Neuronal stem cell (in vitro differentiated cells): ENCODE data around the gene LTA4H.
A peak's percentile ranks its signal among the peaks of the same experiment; 100 is the strongest.

Experiments used
- DNase-seq: peaks from one replicate; pipeline ENCODE4 v3.0.0-alpha.2; 2013; ENCODE audit warnings: low spot score
- H2AFZ ChIP-seq: one replicate; pipeline ENCODE4 v1.6.1; 2013; ENCODE audit warnings: mild to moderate bottlenecking, low read length, inconsistent platforms
- H2AK5ac ChIP-seq: 2 replicates; pipeline ENCODE4 v1.6.1; 2013; ENCODE audit warnings: low read depth, mild to moderate bottlenecking, inconsistent platforms, low read length, moderate library complexity, mixed read lengths
- H2BK120ac ChIP-seq: 2 replicates; pipeline ENCODE4 v1.6.1; 2013; ENCODE audit warnings: low read depth, mild to moderate bottlenecking, inconsistent platforms, low read length, moderate library complexity, mixed read lengths
- H2BK12ac ChIP-seq: one replicate; pipeline ENCODE4 v1.6.1; 2013; ENCODE audit warnings: low read length, inconsistent platforms
- H2BK15ac ChIP-seq: 2 replicates; pipeline ENCODE4 v1.6.1; 2013; ENCODE audit warnings: mild to moderate bottlenecking, low read length, inconsistent platforms, mixed read lengths
- H2BK5ac ChIP-seq: one replicate; pipeline ENCODE4 v1.6.1; 2013; ENCODE audit warnings: inconsistent platforms, mild to moderate bottlenecking, low read length, moderate library complexity
- H3K14ac ChIP-seq: one replicate; pipeline ENCODE4 v1.6.1; 2013; ENCODE audit warnings: low read length, inconsistent platforms
- H3K18ac ChIP-seq: 2 replicates; pipeline ENCODE4 v1.6.1; 2013; ENCODE audit warnings: low read length, inconsistent platforms
- H3K23ac ChIP-seq: 2 replicates; pipeline ENCODE4 v1.6.1; 2013; ENCODE audit warnings: low read depth, mild to moderate bottlenecking, mixed read lengths, low read length, inconsistent platforms; ENCODE audit not compliant: poor library complexity
- H3K27ac ChIP-seq: replicated peaks from 3 replicates; pipeline ENCODE4 v1.5.1; 2013; ENCODE audit warnings: low read length, inconsistent platforms
- H3K27me3 ChIP-seq, 3 experiments: 2 replicates each; pipeline ENCODE4 v1.6.1; 2013; ENCODE audit warnings: low read length in 3 of 3, mild to moderate bottlenecking in 2 of 3, inconsistent platforms in 1 of 3, low read depth in 1 of 3, mixed read lengths in 1 of 3, moderate library complexity in 1 of 3; ENCODE audit not compliant: control insufficient read depth in 3 of 3, insufficient read depth in 3 of 3
- H3K36me3 ChIP-seq, 2 donors: replicated peaks in 1 of 2; 2 replicates each; pipeline ENCODE4 v1.6.1; 2013; ENCODE audit warnings: low read length in 2 of 2; ENCODE audit not compliant: control insufficient read depth in 2 of 2, insufficient read depth in 2 of 2
- H3K4ac ChIP-seq: 2 replicates; pipeline ENCODE4 v1.6.1; 2013; ENCODE audit warnings: inconsistent platforms, mild to moderate bottlenecking, low read length, moderate library complexity
- H3K4me1 ChIP-seq, 2 donors: 1 replicate in 1 of 2; 2 replicates in 1 of 2; pipeline ENCODE4 v1.6.1; 2013; ENCODE audit warnings: low read length in 2 of 2, low read depth in 1 of 2; ENCODE audit not compliant: control insufficient read depth in 2 of 2, insufficient read depth in 1 of 2
- H3K4me2 ChIP-seq: one replicate; pipeline ENCODE4 v1.6.1; 2013; ENCODE audit warnings: mild to moderate bottlenecking, low read length, inconsistent platforms; ENCODE audit not compliant: insufficient read depth, poor library complexity, severe bottlenecking
- H3K4me3 ChIP-seq, 2 donors: 2 replicates each; pipeline ENCODE4 v1.5.1; 2013; ENCODE audit warnings: low read length in 2 of 2, mild to moderate bottlenecking in 2 of 2, inconsistent platforms in 1 of 2, moderate library complexity in 1 of 2
- H3K79me1 ChIP-seq: one replicate; pipeline ENCODE4 v1.6.1; 2013; ENCODE audit warnings: low read depth, mild to moderate bottlenecking, inconsistent platforms, low read length, moderate library complexity
- H3K9ac ChIP-seq: one replicate; pipeline ENCODE4 v1.6.1; 2013; ENCODE audit warnings: mild to moderate bottlenecking, low read depth, low read length, inconsistent platforms; ENCODE audit not compliant: poor library complexity
- H3K9me3 ChIP-seq, 2 donors: replicated peaks in 1 of 2; 2 replicates each; pipeline versions ENCODE3 to v1.6.1; 2013; ENCODE audit warnings: low read length in 2 of 2, mild to moderate bottlenecking in 2 of 2, inconsistent platforms in 1 of 2, low read depth in 1 of 2, mixed read lengths in 1 of 2, moderate library complexity in 1 of 2; ENCODE audit not compliant: control insufficient read depth in 2 of 2, insufficient read depth in 1 of 2
- H4K8ac ChIP-seq: one replicate; pipeline ENCODE4 v1.6.1; 2013; ENCODE audit warnings: low read depth, mild to moderate bottlenecking, inconsistent platforms, low read length, moderate library complexity
- H4K91ac ChIP-seq: one replicate; pipeline ENCODE4 v1.6.1; 2013; ENCODE audit warnings: low read length, low read depth, mild to moderate bottlenecking, inconsistent platforms; ENCODE audit not compliant: poor library complexity
- WGBS, 2 donors: extraction: QIAGEN DNeasy Blood & Tissue Kit; methylation state at CpG; one replicate each; pipeline ENCODE4 v1.1.7; 2013; ENCODE audit warnings: missing lambda C conversion rate in 2 of 2, mixed read lengths in 1 of 2; ENCODE audit not compliant: insufficient read length in 2 of 2, insufficient replicate concordance in 1 of 2; ENCODE audit errors: extremely low coverage in 2 of 2; 5-methylcytosine and 5-hydroxymethylcytosine counted together

The LTA4H gene

GRCh38 chr12:96053476-96054243, 18.3 kb upstream of the LTA4H start:
- Histone ChIP-seq H3K9me3 (peaks cover 0 to 14% of the 10 kb centered on the region in 2 donors), H3K4ac (no peak overlapping the region), H2BK15ac (no peak overlapping the region), H2AFZ (peak overlapping the region; percentile 46), H3K9ac (no peak overlapping the region), H3K18ac (no peak overlapping the region), H3K27me3 (no peaks in the 10 kb centered on the region), H3K27ac (no peak overlapping the region), H3K23ac (no peak overlapping the region), H4K8ac (no peak overlapping the region), H2BK120ac (no peak overlapping the region), H3K4me2 (no peak overlapping the region), H3K4me3 (no peak overlapping the region), H4K91ac (no peak overlapping the region), H2AK5ac (no peak overlapping the region), H3K14ac (no peak overlapping the region), H3K4me1 (peaks cover 0 to 2% of the 10 kb centered on the region in 2 donors), H3K79me1 (no peaks in the 10 kb centered on the region), H2BK12ac (no peak overlapping the region), H2BK5ac (no peak overlapping the region), H3K36me3 (no peaks in the 10 kb centered on the region)
- no peak for DNase-seq
- no CpG with 5 or more reads among the region's 5 CpGs for WGBS, 2 donors

- H3K23ac ChIP-seq = no peak overlapping the region
- H3K4me1 ChIP-seq = peaks cover 0 to 2% of the 10 kb centered on the region in 2 donors
- H3K27me3 ChIP-seq = no peaks in the 10 kb centered on the region
- no peaks in the 10 kb centered on the region for H3K79me1 ChIP-seq
- H4K91ac ChIP-seq = no peak overlapping the region
- H3K4me3 ChIP-seq = no peak overlapping the region
- H2AFZ ChIP-seq = no peak overlapping the region
- H4K8ac ChIP-seq = no peak overlapping the region
- no peak for DNase-seq
- no peak overlapping the region for H3K27ac ChIP-seq
- WGBS, 2 donors = no CpG with 5 or more reads among the region's 2 CpGs
- H3K4ac ChIP-seq = no peak overlapping the region
- no peak overlapping the region for H2BK12ac ChIP-seq
- H2BK5ac ChIP-seq = no peak overlapping the region
- H3K36me3 ChIP-seq = no peaks in the 10 kb centered on the region
- H2BK120ac ChIP-seq = no peak overlapping the region
- no peak overlapping the region for H3K18ac ChIP-seq
- no peak overlapping the region for H2AK5ac ChIP-seq
- peaks cover 0 to 14% of the 10 kb centered on the region in 2 donors for H3K9me3 ChIP-seq
- H3K9ac ChIP-seq = no peak overlapping the region
- no peak overlapping the region for H3K4me2 ChIP-seq
- H2BK15ac ChIP-seq = no peak overlapping the region
- H3K14ac ChIP-seq = no peak overlapping the region
These were observed 16.5 kb upstream of the LTA4H start for GRCh38 chr12:96051756-96052485.

GRCh38 chr12:96050139-96050538, 14.8 kb upstream of the LTA4H start:
- H4K91ac ChIP-seq = no peak overlapping the region
- no peak overlapping the region for H3K27ac ChIP-seq
- no peak overlapping the region for H3K18ac ChIP-seq
- H3K14ac ChIP-seq = no peak overlapping the region
- H2BK12ac ChIP-seq = no peak overlapping the region
- no peak overlapping the region for H3K4me3 ChIP-seq
- H2BK5ac ChIP-seq = no peak overlapping the region
- H3K79me1 ChIP-seq = no peaks in the 10 kb centered on the region
- no peak overlapping the region for H3K4me2 ChIP-seq
- no peak for DNase-seq
- no peak overlapping the region for H2AK5ac ChIP-seq
- peaks cover 0 to 2% of the 10 kb centered on the region in 2 donors for H3K4me1 ChIP-seq
- H2BK120ac ChIP-seq = no peak overlapping the region
- no peak overlapping the region for H4K8ac ChIP-seq
- H3K23ac ChIP-seq = no peak overlapping the region
- H2AFZ ChIP-seq = no peak overlapping the region
- no peak overlapping the region for H3K4ac ChIP-seq
- no peak overlapping the region for H3K9ac ChIP-seq
- H2BK15ac ChIP-seq = no peak overlapping the region
- no CpG with 5 or more reads among the region's 2 CpGs for WGBS, 2 donors
- no peaks in the 10 kb centered on the region for H3K36me3 ChIP-seq
- no peaks in the 10 kb centered on the region for H3K27me3 ChIP-seq
- peaks cover 0 to 9% of the 10 kb centered on the region in 2 donors for H3K9me3 ChIP-seq

GRCh38 chr12:96049101-96049500, 13.7 kb upstream of the LTA4H start:
- no peak overlapping the region for H4K91ac ChIP-seq
- H3K4ac ChIP-seq = no peak overlapping the region
- H3K14ac ChIP-seq = no peak overlapping the region
- H3K4me2 ChIP-seq = no peak overlapping the region
- peaks cover 0 to 9% of the 10 kb centered on the region in 2 donors for H3K9me3 ChIP-seq
- peaks cover 0 to 2% of the 10 kb centered on the region in 2 donors for H3K4me1 ChIP-seq
- H3K18ac ChIP-seq = no peak overlapping the region
- H2AFZ ChIP-seq = no peak overlapping the region
- H3K4me3 ChIP-seq = no peak overlapping the region
- H3K27me3 ChIP-seq = no peaks in the 10 kb centered on the region
- H2BK15ac ChIP-seq = no peak overlapping the region
- H2BK5ac ChIP-seq = no peak overlapping the region
- H2AK5ac ChIP-seq = no peak overlapping the region
- no peak for DNase-seq
- no peaks in the 10 kb centered on the region for H3K36me3 ChIP-seq
- H2BK12ac ChIP-seq = no peak overlapping the region
- no peak overlapping the region for H3K9ac ChIP-seq
- no peak overlapping the region for H2BK120ac ChIP-seq
- H3K79me1 ChIP-seq = no peaks in the 10 kb centered on the region
- H3K23ac ChIP-seq = no peak overlapping the region
- no peak overlapping the region for H3K27ac ChIP-seq
- no CpG with 5 or more reads among the region's 6 CpGs for WGBS, 2 donors
- H4K8ac ChIP-seq = no peak overlapping the region
